ENCODE measurements around the gene IRF2BP2.

IRF2BP2 gene

DNA sequence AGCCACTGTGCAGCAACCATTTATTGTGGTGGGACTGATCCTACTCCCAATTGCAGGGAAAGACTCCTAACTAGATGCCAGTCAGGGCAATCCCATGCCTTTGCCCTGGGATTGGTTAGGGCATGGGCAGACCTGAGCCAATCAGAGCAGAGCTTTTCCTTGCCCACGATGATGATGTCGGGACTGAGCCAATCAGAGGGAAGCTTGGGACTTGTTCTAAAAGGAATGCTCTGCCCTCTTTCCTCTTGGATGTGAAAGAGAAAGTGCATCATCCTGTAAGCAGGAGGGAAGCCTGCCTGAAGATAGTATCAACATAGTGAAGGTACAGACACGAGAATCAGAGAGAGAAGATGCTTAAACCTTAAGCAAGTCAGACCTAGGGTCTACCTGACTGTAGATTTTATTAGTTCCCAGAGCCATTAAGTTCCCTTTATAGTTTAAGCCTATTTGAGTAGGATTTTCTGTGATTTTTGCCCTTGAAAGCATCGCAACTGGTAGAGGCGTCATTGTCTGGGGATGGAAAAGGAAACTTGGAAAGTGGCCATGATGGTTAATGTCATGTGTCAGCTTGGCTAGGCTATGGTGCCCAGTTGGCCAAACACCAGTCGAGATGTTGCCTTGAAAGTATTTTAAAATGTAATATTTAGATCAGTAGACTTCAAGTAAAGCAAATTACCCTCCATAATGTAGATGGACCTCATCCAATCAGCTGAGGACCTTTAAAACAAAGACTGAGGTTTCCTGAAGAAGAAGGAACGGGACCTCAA, 19.9 kb downstream of the IRF2BP2 start:
- in situ Hi-C loops (cut with MboI; ENCODE audit: low sequenced_read_pairs, unreplicated experiment): no loop called here
- no peak for DNase-seq (ENCODE audit: low spot score)
- TF ChIP-seq, protein P1, sequence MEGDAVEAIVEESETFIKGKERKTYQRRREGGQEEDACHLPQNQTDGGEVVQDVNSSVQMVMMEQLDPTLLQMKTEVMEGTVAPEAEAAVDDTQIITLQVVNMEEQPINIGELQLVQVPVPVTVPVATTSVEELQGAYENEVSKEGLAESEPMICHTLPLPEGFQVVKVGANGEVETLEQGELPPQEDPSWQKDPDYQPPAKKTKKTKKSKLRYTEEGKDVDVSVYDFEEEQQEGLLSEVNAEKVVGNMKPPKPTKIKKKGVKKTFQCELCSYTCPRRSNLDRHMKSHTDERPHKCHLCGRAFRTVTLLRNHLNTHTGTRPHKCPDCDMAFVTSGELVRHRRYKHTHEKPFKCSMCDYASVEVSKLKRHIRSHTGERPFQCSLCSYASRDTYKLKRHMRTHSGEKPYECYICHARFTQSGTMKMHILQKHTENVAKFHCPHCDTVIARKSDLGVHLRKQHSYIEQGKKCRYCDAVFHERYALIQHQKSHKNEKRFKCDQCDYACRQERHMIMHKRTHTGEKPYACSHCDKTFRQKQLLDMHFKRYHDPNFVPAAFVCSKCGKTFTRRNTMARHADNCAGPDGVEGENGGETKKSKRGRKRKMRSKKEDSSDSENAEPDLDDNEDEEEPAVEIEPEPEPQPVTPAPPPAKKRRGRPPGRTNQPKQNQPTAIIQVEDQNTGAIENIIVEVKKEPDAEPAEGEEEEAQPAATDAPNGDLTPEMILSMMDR (IDR thresholded peaks at IDR 0.05; ENCODE audit: borderline replicate concordance, control extremely low read depth, extremely low read depth, insufficient read depth, missing control alignments): no peak

DNA sequence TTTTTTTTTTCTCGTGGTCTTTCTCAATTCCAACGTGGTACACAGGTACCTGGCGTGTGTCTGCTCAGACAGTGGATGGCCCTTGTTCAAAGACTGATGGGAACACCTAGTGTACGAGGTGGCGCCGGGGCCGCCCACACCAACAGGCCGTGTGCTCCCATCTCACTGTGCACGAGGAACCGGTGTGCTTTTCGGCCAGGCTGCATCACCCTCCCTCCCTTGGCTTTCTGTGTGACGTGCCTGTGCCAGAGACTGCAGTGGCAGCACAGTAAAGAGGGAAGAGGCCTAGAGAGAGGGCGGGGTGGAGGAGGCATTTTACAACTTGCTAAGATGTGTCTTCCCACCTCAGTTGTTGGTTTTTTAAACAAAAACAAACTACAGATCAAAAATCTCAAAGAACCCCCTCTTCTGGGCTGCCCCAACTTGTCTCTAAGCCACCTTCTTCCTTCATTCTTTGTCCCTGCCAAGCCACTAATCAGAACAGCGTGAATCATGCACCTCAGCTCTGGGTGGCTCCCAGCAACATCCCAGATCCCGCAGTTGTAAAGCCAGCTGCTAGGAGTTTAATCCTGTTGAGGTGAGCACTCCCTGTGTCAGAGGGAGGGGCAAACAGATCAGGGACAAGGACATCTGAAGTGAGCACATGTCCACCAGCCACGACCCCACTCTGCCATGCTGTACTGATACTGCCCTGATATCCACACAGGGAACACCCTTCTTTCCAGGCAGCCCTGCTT, 20.7 kb downstream of the IRF2BP2 start:
- TF ChIP-seq, protein P1 (IDR thresholded peaks at IDR 0.05; ENCODE audit: borderline replicate concordance, control extremely low read depth, extremely low read depth, insufficient read depth, missing control alignments): no peak
- in situ Hi-C loops (cut with MboI; ENCODE audit: low sequenced_read_pairs, unreplicated experiment): no loop called here

DNA sequence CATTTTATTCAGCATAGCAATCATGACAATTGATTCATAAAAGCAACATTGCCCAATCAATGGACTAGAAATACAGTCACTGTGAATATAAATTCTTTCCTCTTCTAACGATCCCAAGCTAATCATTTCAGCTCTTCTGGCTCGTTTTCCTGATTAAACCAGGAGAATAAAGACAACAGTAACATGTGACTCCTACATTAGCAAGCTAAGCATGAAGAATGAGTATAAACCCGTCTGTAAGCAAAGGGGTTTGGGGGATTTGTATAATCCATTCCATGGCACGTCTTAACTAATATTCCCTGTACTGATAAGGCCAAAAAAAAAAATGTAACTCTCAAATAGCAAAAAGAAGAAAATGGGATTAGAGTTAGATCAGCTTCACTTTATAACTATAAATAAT, 21.6 kb downstream of the IRF2BP2 start:
- in situ Hi-C loops (cut with MboI; ENCODE audit: low sequenced_read_pairs, unreplicated experiment): no loop called here
- DNase-seq (ENCODE audit: low spot score): no peak
- TF ChIP-seq, protein P1 (IDR thresholded peaks at IDR 0.05; ENCODE audit: borderline replicate concordance, control extremely low read depth, extremely low read depth, insufficient read depth, missing control alignments): no peak

More for the DNA sequence above, 20.7 kb downstream of the IRF2BP2 start:
- DNase-seq (ENCODE audit: low spot score): no peak

DNA sequence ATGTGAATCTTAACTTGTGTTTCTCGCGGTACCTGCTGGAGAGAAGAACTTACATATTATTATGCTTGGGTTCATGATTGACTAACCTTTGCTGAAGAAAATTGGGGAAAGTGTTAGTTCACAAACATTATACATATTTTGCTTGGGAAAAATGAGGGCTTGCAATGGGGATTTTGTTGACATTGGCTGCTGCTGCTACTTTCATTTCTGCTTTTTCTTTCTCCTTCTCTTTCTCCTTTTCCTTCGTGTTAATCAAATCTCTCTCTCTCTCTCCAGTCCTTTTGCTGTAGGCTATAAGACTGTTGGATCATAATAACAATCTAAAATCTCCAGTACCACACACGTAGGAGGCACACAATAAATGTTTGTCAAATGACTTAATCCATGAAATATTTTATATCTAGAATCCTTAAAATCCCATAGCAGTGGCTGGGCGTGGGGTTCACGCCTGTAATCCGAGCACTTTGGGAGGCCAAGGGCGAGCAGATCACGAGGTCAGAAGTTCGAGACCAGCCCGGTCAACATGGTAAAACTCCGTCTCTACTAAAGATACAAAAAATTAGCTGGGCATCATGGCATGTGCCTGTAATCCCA, 23.0 kb downstream of the IRF2BP2 start:
- TF ChIP-seq, protein P1 (IDR thresholded peaks at IDR 0.05; ENCODE audit: borderline replicate concordance, control extremely low read depth, extremely low read depth, insufficient read depth, missing control alignments): no peak
- DNase-seq (ENCODE audit: low spot score): no peak

DNA sequence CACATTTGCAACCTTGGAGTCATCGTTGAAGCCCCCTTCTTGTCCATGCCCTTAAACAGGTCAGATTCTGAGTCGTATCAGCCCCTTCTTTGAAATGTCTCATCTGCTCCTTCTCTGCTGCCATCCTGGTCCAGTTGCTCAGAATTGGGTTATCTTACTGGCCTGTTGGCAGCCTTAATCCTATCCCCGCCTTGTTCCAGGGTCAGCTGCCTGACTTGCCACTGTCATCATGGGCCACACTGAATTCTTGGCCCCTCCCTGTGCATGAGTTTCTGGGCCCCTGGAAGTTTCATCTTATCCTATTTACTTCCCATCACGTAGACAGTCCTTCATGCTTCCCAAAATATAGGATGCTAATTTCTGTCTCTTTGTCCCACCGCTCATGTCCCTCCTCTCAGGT, 23.7 kb downstream of the IRF2BP2 start:
- no peak for DNase-seq (ENCODE audit: low spot score)
- in situ Hi-C loops (cut with MboI; ENCODE audit: low sequenced_read_pairs, unreplicated experiment): no loop called here
- TF ChIP-seq, protein P1 (IDR thresholded peaks at IDR 0.05; ENCODE audit: borderline replicate concordance, control extremely low read depth, extremely low read depth, insufficient read depth, missing control alignments): no peak

More for the DNA sequence above, 23.0 kb downstream of the IRF2BP2 start:
- in situ Hi-C loops (cut with MboI; ENCODE audit: low sequenced_read_pairs, unreplicated experiment): no loop called here

DNA sequence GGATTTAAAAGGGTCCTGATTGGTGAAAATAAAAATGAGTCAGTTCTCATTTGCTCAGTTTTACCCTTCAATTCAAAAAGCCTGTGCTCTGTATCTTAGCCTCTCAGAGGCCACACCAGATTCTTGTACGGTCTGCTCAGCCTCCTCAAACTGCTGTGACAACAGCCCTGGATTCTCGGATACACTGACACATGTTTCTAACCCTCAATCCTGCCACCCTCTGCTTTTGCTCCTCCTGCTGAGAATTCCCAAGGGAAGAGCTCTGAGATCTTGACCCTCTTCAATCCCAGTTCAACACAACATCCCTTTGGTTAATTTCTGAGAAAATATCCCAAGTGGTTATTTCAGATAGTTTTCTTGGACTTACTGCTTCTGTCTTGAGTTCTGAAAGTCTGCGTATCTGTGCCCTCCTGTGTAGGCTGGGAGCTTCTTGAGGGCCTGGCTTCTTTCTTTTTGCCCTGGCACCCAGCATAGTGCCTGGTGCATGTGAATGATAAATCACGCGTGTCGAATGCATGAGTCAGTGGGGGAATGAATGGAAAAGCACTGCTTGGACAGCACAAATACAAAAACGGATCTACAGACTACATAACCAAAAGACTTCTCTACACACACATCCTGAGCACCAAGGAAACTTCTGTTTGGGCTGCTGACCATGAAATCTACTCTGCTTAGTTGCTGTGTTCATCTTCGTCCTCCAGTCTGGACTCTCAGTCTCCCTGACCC, 24.5 kb downstream of the IRF2BP2 start:
- TF ChIP-seq, protein P1 (IDR thresholded peaks at IDR 0.05; ENCODE audit: borderline replicate concordance, control extremely low read depth, extremely low read depth, insufficient read depth, missing control alignments): no peak
- in situ Hi-C loops (cut with MboI; ENCODE audit: low sequenced_read_pairs, unreplicated experiment): no loop called here
- no peak for DNase-seq (ENCODE audit: low spot score)
